OCI-LY7 (cell line): ENCODE data around the gene THSD8. TPM values are rescaled to one million over a fixed set of nuclear protein-coding genes. Genes with fewer than 3 reads are reported as not detected.
A peak's percentile ranks its signal among the peaks of the same experiment; 100 is the strongest.

ENCODE experiments used
- BruUV-seq: library from RNA; stranded (reverse); fragments of 400-500 nt; replicated peaks from 2 replicates; lab custom pipeline; 2021; lab: Mats Ljungman, UMichigan
- CTCF ChIA-PET: fragments of 300-600 bp; sonication (Branson Sonifier 250); formaldehyde crosslinking; loops from one replicate; lab custom pipeline; 2022; ENCODE audit warnings: antibody characterized with exemption; ENCODE audit not compliant: unreplicated experiment; lab: Charles Lee
- POLR2A ChIA-PET: fragments of 300-600 bp; sonication (Branson Sonifier 250); formaldehyde crosslinking; loops from one replicate; lab custom pipeline; 2022; ENCODE audit warnings: antibody characterized with exemption; lab: Charles Lee
- DNase-seq: peaks from one replicate; pipeline ENCODE4 v3.0.0-alpha.2; 2015; ENCODE audit warnings: low spot score
- H2AFZ ChIP-seq: fragments of 200-600 bp; sonication (generic), shearing (Covaris generic); 2 replicates; pipeline ENCODE4 v1.6.1; 2014; ENCODE audit warnings: mild to moderate bottlenecking, antibody characterized with exemption, low read length, moderate library complexity
- H3K27ac ChIP-seq: fragments of 200-600 bp; sonication (generic); 2 replicates; pipeline ENCODE4 v1.5.1; 2014; ENCODE audit warnings: mixed run types, low read depth, mild to moderate bottlenecking, moderate library complexity, low read length, inconsistent platforms; ENCODE audit not compliant: poor library complexity, severe bottlenecking
- H3K36me3 ChIP-seq: fragments of 200-600 bp; sonication (generic); 2 replicates; pipeline ENCODE4 v1.6.1; 2014; ENCODE audit warnings: mild to moderate bottlenecking, antibody characterized with exemption, low read length, moderate library complexity, mixed read lengths; ENCODE audit not compliant: insufficient read depth
- H3K4me1 ChIP-seq: fragments of 200-600 bp; sonication (generic); 2 replicates; pipeline ENCODE4 v1.5.1; 2014; ENCODE audit warnings: mild to moderate bottlenecking, low read length; ENCODE audit not compliant: insufficient read depth, poor library complexity, severe bottlenecking
- H3K4me2 ChIP-seq: fragments of 200-600 bp; sonication (generic); 2 replicates; pipeline ENCODE4 v1.6.1; 2014; ENCODE audit warnings: mild to moderate bottlenecking, low read length
- H3K4me3 ChIP-seq: fragments of 200-600 bp; sonication (generic); 2 replicates; pipeline ENCODE4 v1.5.1; 2014; ENCODE audit warnings: mild to moderate bottlenecking, low read depth, low read length; ENCODE audit not compliant: poor library complexity, severe bottlenecking
- H3K79me2 ChIP-seq: fragments of 200-600 bp; sonication (generic); 2 replicates; pipeline ENCODE4 v1.6.1; 2016; ENCODE audit warnings: low read depth, mild to moderate bottlenecking, low read length, moderate library complexity, mixed read lengths; ENCODE audit not compliant: insufficient read depth
- H3K9me2 ChIP-seq: fragments of 200-600 bp; sonication (generic); 2 replicates; pipeline ENCODE4 v1.6.1; 2016; ENCODE audit warnings: mild to moderate bottlenecking, low read length, mixed read lengths; ENCODE audit not compliant: insufficient read depth
- H3K9me3 ChIP-seq: fragments of 200-600 bp; sonication (generic); 2 replicates; pipeline ENCODE4 v1.6.1; 2014; ENCODE audit warnings: mild to moderate bottlenecking, mixed run types, low read length, mixed read lengths
- H4K20me1 ChIP-seq: fragments of 200-600 bp; sonication (generic); 2 replicates; pipeline ENCODE4 v1.6.1; 2014; ENCODE audit warnings: mild to moderate bottlenecking, antibody characterized with exemption, low read length, moderate library complexity, mixed read lengths; ENCODE audit not compliant: insufficient read depth
- EZH2phosphoT487 ChIP-seq: fragments of 200-600 bp; sonication (generic); IDR thresholded peaks from 2 replicates; pipeline ENCODE4 v1.6.1; 2018; ENCODE audit warnings: low read depth, borderline replicate concordance, mild to moderate bottlenecking, mixed run types, antibody characterized with exemption, low read length, moderate library complexity, mixed read lengths
- intact Hi-C: fragments of 100-400 bp; cut with micrococcal nuclease; formaldehyde crosslinking; loops from one replicate; pipeline ENCODE4 v1.10.0; 2022; ENCODE audit not compliant: unreplicated experiment
- total RNA-seq, 2 experiments: library from RNA; depleted of rRNA in 1 of 2; stranded (reverse); fragments of >200 nt in 1 of 2; shearing (Covaris generic) in 1 of 2; gene quantifications; 2 replicates each; pipeline ENCODE4 v1.2.3, GENCODE V29; 2014 to 2022
- TF ChIP-seq, protein P1 (sequence below): fragments of 200-600 bp; sonication (generic); conservative IDR thresholded peaks from 2 replicates; pipeline ENCODE4 v1.5.1; 2014; ENCODE audit warnings: mild to moderate bottlenecking, antibody characterized with exemption, low read length, moderate library complexity, mixed read lengths

The THSD8 gene
- total RNA-seq, 2 experiments from 2014 or later: 42.7 TPM; not detected in 1

DNA sequence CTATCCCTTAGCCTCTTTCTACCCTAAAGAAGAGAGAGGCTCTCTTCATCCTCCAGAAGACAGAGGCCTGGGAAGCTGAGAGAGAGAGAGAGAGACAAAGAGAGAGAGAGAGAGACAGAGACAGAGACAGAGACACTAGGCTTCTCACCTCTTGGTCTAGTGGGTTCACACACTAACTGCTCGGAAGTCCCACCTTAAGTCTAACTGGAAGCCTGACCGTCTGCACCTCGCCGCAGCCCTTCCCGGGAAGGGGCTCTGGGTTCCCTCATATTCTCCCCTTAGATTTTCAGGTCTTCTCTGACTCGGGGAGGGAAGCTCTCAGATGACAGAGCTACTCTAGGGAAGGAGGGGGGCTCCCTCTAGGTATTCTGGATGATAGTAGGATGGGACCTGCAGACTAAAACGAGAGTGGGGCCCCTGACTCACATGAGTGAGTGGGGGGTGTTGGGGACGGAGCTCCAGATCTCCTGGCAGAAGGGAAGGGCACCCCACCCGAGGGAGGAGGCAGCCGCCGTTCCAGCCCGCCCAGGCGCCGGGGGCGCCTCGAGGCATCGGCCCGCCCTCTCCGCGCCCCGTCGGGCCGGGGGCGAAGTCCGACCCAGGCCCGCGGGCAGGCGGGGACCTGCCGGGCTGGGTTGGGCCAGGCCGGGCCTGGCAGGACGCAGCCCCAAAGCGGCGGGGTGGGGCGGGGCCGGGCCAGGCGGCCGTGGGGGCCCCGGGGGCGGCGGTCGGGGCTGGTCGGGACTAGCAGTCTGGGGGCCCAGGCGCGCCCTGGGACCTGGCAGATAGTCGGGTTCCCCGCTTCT is 12.6 kb upstream of the THSD8 start:
- Histone ChIP-seq H3K4me1 (peaks cover 59% of the 10 kb centered on the region), H4K20me1 (no peaks in the 10 kb centered on the region), H3K9me3 (no peaks in the 10 kb centered on the region), H3K9me2 (no peaks in the 10 kb centered on the region), H3K36me3 (no peaks in the 10 kb centered on the region), H3K27ac (no peak overlapping the region), H3K4me2 (peak overlapping the region; percentile 95), H3K4me3 (peak overlapping the region; percentile 84), H3K79me2 (peaks cover 8% of the 10 kb centered on the region), H2AFZ (0 out of 2 replicates have a peak overlapping the region, but pooled peaks have one; percentile 35)
- intact Hi-C loops: no loop called here
- BruUV-seq: no TSS peak
- DNase-seq: no peak
- TF ChIP-seq, protein P1, sequence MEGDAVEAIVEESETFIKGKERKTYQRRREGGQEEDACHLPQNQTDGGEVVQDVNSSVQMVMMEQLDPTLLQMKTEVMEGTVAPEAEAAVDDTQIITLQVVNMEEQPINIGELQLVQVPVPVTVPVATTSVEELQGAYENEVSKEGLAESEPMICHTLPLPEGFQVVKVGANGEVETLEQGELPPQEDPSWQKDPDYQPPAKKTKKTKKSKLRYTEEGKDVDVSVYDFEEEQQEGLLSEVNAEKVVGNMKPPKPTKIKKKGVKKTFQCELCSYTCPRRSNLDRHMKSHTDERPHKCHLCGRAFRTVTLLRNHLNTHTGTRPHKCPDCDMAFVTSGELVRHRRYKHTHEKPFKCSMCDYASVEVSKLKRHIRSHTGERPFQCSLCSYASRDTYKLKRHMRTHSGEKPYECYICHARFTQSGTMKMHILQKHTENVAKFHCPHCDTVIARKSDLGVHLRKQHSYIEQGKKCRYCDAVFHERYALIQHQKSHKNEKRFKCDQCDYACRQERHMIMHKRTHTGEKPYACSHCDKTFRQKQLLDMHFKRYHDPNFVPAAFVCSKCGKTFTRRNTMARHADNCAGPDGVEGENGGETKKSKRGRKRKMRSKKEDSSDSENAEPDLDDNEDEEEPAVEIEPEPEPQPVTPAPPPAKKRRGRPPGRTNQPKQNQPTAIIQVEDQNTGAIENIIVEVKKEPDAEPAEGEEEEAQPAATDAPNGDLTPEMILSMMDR: no peak
- no peak for TF ChIP-seq EZH2phosphoT487
- CTCF ChIA-PET: interaction anchor here (0.6 kb wide), 1 partner anchor 10 kb away, joined by 3 read pairs; no protein-coding TSS in a partner anchor
- POLR2A ChIA-PET: interaction anchor here (0.6 kb wide), 3 partner anchors 47 to 689 kb away, joined by 3 read pairs; no protein-coding TSS in a partner anchor

DNA sequence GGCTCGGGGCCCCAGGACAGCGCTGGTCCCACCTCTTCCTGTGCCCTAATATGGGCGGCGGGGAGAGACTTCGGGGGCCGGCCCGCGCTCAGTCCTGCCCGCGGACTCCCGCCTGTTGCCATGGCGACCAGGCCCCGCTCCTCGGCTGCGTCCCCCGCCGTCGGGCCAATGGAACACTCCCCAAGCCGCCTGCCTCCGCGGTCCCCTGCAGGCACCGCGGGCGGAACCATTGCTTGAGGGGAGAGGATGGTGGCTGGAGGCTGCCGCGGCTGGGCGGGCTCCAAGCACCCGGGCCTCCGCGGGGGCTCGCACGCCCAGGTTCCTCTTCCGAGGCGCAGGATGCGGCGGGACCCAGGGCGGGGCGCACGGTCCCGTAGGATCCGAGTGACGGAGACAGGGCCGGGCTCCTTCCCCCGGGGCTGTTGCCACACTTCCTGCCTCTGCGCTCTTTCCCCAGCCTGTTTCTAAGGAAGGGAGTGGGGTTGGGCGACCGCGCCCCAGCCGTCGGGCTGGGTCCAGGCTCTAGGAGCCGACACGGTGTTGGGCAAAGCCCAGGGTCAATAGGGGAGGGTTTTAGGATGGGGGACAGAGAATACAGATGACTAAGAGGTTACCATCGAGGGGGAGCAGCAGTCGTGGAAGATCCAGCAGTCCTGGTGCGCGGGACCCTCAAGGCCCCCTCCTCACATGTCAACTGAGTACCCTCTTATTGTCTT is 11.8 kb upstream of the THSD8 start:
- H3K79me2 ChIP-seq: peaks cover 8% of the 10 kb centered on the region
- peak overlapping the region; percentile 77 for H3K27ac ChIP-seq
- no peaks in the 10 kb centered on the region for H3K9me3 ChIP-seq
- peak; percentile 95 for DNase-seq
- peak overlapping the region; percentile 35; the same call in 1 of the 2 replicates for H2AFZ ChIP-seq
- no peaks in the 10 kb centered on the region for H3K36me3 ChIP-seq
- intact Hi-C loops: loop anchor here (5.0 kb wide), 1 partner anchor 68 kb away; the partner anchor contains the start of gene TNPO2
- H3K4me2 ChIP-seq: peak overlapping the region; percentile 95
- TF ChIP-seq, protein P1: no peak
- no peak for TF ChIP-seq EZH2phosphoT487
- peaks cover 54% of the 10 kb centered on the region for H3K4me1 ChIP-seq
- ChIA-PET CTCF (interaction anchor here (0.6 kb wide), 1 partner anchor 9 kb away, joined by 3 read pairs; no protein-coding TSS in a partner anchor), POLR2A (interaction anchor here (0.6 kb wide), 1 partner anchor 690 kb away, joined by 3 read pairs; no protein-coding TSS in a partner anchor)
- H3K9me2 ChIP-seq: no peaks in the 10 kb centered on the region
- no peaks in the 10 kb centered on the region for H4K20me1 ChIP-seq
- no TSS peak for BruUV-seq
- peak overlapping the region; percentile 84 for H3K4me3 ChIP-seq
